Mucosa of gallbladder (tissue), 1 donor: ENCODE results near the gene RRP1. TPM values are rescaled to one million over a fixed set of nuclear protein-coding genes. Genes with fewer than 3 reads are reported as not detected.
"Not testable (repeated sequence)": the region's sequence is repeated elsewhere in the genome, so short reads cannot be mapped to it uniquely, and the experiment has no call there.

Experiments
- DNase-seq: peaks from one replicate; pipeline ENCODE4 v3.0.0-alpha.2; 2020; ENCODE audit warnings: low spot score
- total RNA-seq: library from RNA; stranded (reverse); gene quantifications from one replicate; pipeline ENCODE4 v1.2.1, GENCODE V29; 2021
- donor health status: DM: no; HTN: no; CAD: no.

The RRP1 gene
- total RNA-seq, 1 donor from 2014 or later: 19.2 TPM

- no peak for DNase-seq
These were observed 27.3 kb downstream of the RRP1 start for GRCh38 chr21:43816611-43817071.

- no peak for DNase-seq
These were observed 28.0 kb downstream of the RRP1 start for GRCh38 chr21:43817157-43818086.

DNA sequence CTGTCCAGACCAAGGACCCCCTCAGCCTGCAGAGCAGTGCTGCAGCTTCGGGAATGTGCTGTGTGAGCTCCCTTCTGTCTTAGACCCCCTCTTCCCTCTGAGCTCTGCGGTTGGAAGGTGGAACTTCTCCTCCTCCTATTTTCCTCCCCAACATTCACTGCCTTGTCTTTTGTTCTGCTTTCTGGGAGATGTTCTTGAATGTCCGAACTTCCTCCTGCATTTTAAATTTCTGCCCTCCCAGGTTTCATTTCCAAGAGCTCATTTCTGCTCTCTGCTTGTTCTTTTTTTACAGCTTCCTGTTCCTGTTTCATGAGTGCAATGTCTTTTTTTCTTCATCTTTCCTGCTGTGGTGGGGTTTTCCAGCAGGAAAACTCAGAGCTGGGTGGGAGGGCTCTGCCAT, 29.3 kb downstream of the RRP1 start:
- no peak for DNase-seq

- no peak for DNase-seq
These were observed 30.4 kb downstream of the RRP1 start for GRCh38 chr21:43819511-43820405.

GRCh38 chr21:43820466-43820865, 31.1 kb downstream of the RRP1 start:
- no peak for DNase-seq

- DNase-seq: not testable (repeated sequence)
These were observed 32.8 kb downstream of the RRP1 start for GRCh38 chr21:43822166-43822565.

- not testable (repeated sequence) for DNase-seq
These were observed 33.4 kb downstream of the RRP1 start for GRCh38 chr21:43822741-43823140.

- no peak for DNase-seq
These were observed 35.2 kb downstream of the RRP1 start for GRCh38 chr21:43824333-43825241.

DNA sequence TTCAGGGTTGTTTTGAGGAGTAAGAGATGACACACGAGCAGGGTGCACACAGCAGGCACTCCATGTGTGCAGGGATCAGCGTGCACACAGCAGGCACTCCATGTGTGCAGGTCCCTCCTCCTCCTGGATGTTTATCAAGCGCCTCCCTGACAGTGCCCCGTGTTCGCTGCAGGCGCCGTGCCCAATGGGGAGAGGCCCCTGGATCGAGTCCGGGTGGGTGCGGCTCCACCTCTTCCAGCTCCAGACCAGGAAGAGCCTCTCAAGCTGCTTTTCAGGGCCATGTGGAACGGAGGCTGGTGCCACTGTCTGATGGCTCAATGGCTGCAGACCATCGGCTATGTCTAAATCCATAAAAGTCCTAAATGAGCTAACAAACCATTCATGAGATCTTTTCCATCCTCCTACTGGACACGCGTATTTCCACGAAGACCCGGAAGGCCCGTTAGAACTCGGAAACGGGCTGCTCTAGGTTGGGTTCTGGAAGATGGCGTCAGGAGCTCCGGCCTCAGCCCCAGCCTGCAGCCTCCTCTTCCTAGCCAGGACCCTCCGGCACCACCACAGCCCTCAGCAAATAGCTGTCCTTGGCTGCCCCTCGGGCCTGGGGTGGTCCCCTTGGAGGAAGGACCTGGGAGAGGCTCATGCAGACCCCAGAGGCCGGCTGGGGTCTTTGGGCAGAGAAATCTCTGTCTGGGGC, 36.0 kb downstream of the RRP1 start:
- no peak for DNase-seq

- no peak for DNase-seq
These were observed 36.7 kb downstream of the RRP1 start for GRCh38 chr21:43825936-43826622.

- no peak for DNase-seq
These were observed 37.2 kb downstream of the RRP1 start for GRCh38 chr21:43826623-43826974.

GRCh38 chr21:43827015-43827611, 37.7 kb downstream of the RRP1 start:
- DNase-seq: no peak

- no peak for DNase-seq
These were observed 39.8 kb downstream of the RRP1 start for GRCh38 chr21:43829161-43829560.

DNA sequence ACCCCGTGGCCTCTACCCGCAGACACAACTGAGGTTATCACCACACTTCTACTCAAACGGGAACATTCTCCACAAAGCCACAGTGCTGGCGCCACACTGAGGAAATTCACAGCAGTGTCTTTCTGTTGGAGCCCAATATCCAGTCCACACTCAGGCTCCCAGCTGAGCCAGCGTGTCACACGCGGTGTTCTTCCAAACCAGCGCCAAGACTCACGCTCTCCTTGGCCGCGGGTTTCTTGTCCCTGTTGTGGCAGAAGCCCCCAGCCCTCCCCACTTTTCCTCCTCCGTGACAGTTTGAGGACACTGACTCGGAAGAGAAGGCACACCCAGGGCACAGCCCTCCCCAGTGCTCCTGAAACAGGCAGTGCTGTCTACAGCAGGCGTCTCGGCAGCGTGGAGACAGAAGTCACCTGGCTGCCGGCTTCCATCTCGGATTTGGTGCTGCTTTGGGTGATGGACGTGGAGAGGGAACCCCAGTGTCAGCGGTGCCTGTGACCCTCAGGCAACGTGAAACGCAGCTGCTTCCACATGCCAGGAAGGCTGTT, 40.3 kb downstream of the RRP1 start:
- no peak for DNase-seq

- DNase-seq: no peak
These were observed 42.8 kb downstream of the RRP1 start for GRCh38 chr21:43832158-43832550.

DNA sequence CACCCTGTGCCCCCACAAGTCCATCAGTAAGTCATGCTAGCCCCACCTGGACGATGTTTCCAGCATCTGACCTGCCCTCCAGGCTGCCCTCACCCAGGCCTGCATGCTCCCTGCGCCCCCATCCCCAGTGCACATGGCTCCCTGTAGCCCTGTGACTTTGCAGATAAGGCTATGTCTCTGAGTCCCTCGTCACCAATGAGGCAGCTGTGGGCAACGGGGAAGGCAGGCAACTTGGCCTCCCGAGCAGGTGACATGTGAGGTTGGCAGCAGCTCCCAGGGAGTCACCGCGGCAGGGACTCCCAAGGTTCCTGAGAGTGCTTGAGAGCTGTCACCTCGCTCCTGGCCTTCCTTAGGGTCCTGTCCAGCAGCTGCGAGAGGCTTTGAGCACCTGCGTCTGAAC, 43.3 kb downstream of the RRP1 start:
- no peak for DNase-seq

GRCh38 chr21:43834146-43834905, 44.9 kb downstream of the RRP1 start:
- DNase-seq: no peak

DNA sequence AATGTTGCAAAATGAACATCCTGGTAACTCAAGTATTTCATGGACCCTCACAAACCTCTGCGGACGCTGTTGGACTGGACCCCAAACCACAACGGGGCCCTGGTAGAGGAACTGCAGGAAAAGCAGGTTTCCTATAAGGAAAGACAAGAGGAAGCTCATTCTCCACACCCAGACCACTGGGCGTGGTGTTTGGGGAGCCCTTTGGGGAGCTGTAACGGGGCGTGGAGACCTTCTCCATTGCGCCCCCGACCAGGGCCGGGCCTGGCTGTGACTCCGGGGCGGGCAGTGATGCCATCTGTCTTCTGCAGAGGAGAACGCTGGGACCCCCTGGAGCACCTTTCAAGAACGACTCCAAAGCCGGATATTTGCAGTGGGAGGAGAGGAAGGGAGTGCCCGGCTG, 45.7 kb downstream of the RRP1 start:
- no peak for DNase-seq

DNA sequence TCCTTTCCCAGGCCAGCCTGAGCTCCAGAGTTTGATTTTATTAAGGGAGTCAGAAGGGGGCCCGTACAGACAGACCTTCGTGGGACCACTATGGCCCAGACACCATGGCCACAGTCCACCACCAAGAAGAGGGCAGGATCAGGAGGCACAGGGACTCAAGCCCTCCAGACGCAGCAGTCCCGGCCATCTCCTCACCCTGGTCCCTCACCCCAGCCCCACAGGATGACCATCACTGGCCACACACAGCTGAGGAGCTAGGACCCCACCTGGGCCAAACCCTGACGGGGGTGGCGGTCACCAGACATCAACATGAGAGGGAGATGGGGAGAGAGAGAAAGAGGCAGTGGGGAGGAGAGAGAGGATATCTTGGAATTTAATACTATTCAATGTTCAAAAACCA, 46.5 kb downstream of the RRP1 start:
- DNase-seq: no peak
